ENCODE data around the gene RNF141. TPM values are rescaled to one million over a fixed set of nuclear protein-coding genes. Genes with fewer than 3 reads are reported as not detected.

RNF141 gene
- total RNA-seq, 1 experiment from 2014 or later = 21.8 TPM

DNA sequence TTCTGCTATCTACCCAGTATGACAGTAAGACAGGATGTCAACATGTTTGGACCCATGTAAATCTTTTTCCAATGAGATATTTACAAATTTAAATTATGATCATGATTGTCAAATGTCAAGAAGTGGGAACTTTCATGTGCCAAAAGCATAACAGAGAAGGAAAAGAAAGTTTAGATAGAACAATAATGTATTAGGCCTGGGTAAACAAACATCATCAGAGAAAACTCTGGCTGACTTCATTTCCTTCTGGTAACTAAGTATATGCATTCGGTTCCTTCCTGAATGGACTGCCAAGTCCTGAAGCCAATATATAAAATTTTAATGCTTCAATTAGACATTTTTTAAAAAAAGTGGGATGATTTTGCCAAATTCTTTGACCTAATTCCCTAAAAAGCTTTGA, 16.5 kb downstream of the RNF141 start:
- DNase-seq = no peak
- Histone ChIP-seq H3K4me3 (ENCODE audit: insufficient read depth, low read depth, low read length) (no peak overlapping the region), H3K36me3 (replicated peaks; ENCODE audit: control insufficient read depth, insufficient read depth, low read length) (peaks cover under 1% of the 10 kb centered on the region), H3K27me3 (ENCODE audit: control insufficient read depth, insufficient read depth, low read length) (no peaks in the 10 kb centered on the region)

DNA sequence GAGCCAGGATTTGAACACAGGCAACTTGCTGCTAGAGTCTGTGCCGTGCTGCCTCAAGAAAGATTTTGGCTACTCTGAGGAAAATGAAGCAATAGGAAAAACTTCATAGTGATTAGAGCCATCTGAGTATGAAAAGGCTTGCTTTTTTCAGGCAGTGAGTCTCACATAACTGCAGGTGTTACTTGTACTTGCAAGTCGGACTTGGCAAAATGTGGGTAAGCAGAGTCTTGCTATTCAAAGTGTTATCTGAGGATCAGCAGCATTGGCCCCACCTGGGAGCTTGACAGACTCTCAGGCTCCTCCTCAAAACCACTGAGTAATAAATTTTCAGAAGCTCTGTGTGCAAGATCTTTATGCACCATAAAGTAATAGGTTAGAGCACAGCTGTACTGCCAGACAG, 18.1 kb downstream of the RNF141 start:
- Histone ChIP-seq H3K36me3 (replicated peaks; ENCODE audit: control insufficient read depth, insufficient read depth, low read length) (no peaks in the 10 kb centered on the region; the same call in none of the 2 replicates), H3K27me3 (ENCODE audit: control insufficient read depth, insufficient read depth, low read length) (no peaks in the 10 kb centered on the region), H3K4me3 (ENCODE audit: insufficient read depth, low read depth, low read length) (no peak overlapping the region)
- DNase-seq = no peak

- DNase-seq = no peak
- H3K4me3 ChIP-seq (ENCODE audit: insufficient read depth, low read depth, low read length) = no peak overlapping the region
- H3K27me3 ChIP-seq (ENCODE audit: control insufficient read depth, insufficient read depth, low read length) = no peaks in the 10 kb centered on the region
- H3K36me3 ChIP-seq (replicated peaks; ENCODE audit: control insufficient read depth, insufficient read depth, low read length) = no peaks in the 10 kb centered on the region; the same call in 1 of the 2 replicates
Measured at GRCh38 chr11:10522276-10522675, 18.7 kb downstream of the RNF141 start.

GRCh38 chr11:10520562-10520961, 20.4 kb downstream of the RNF141 start:
- no peak for DNase-seq
- Histone ChIP-seq H3K36me3 (replicated peaks; ENCODE audit: control insufficient read depth, insufficient read depth, low read length) (no peaks in the 10 kb centered on the region; the same call in 1 of the 2 replicates), H3K4me3 (ENCODE audit: insufficient read depth, low read depth, low read length) (no peak overlapping the region), H3K27me3 (ENCODE audit: control insufficient read depth, insufficient read depth, low read length) (no peaks in the 10 kb centered on the region)

DNA sequence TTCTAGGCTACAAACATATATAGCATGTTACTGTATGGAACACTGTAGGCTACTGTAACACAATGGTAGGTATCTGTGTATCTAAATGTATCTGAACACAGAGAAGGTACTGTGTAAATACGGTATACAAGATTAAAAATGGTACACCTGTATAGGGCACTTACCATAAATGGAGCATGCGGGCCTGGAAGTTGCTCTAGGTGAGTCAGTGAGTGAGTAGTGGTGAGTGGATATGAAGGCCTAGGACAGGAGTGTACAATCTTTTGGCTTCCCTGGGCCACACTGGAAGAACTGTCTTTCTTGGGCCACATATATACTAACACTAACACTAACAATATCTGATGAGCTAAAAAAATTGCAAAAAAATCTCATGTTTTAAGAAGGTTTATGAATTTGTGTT, 21.4 kb downstream of the RNF141 start:
- no peak overlapping the region for H3K4me3 ChIP-seq (ENCODE audit: insufficient read depth, low read depth, low read length)
- H3K27me3 ChIP-seq (ENCODE audit: control insufficient read depth, insufficient read depth, low read length) = no peaks in the 10 kb centered on the region
- DNase-seq = no peak
- H3K36me3 ChIP-seq (replicated peaks; ENCODE audit: control insufficient read depth, insufficient read depth, low read length) = no peaks in the 10 kb centered on the region; the same call in 1 of the 2 replicates

- DNase-seq = no peak
- no peaks in the 10 kb centered on the region; the same call in 1 of the 2 replicates for H3K36me3 ChIP-seq (replicated peaks; ENCODE audit: control insufficient read depth, insufficient read depth, low read length)
Measured at GRCh38 chr11:10518891-10519290, 22.1 kb downstream of the RNF141 start.

DNA sequence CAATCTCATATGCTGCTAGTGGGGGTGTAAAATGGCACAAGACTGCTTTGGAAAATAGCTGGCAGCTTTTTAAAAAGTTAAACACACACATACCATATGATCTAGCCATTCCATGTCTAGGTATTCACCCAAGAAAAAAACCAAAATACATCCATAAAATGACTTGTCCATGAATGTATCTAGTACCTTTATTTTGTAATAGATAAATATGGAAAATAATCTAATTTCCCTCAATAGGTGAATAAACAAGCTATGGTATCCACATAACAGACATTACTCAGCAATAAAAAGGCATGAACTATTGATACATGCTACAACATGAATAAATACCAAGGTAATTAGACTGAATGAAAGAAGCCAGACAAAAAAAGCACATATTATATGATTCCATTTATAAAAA, 22.9 kb downstream of the RNF141 start:
- no peaks in the 10 kb centered on the region for H3K27me3 ChIP-seq (ENCODE audit: control insufficient read depth, insufficient read depth, low read length)
- H3K36me3 ChIP-seq (replicated peaks; ENCODE audit: control insufficient read depth, insufficient read depth, low read length) = no peaks in the 10 kb centered on the region; the same call in 1 of the 2 replicates
- no peak overlapping the region for H3K4me3 ChIP-seq (ENCODE audit: insufficient read depth, low read depth, low read length)
- DNase-seq = no peak

More at GRCh38 chr11:10518891-10519290, 22.1 kb downstream of the RNF141 start:
- no peaks in the 10 kb centered on the region for H3K27me3 ChIP-seq (ENCODE audit: control insufficient read depth, insufficient read depth, low read length)
- no peak overlapping the region for H3K4me3 ChIP-seq (ENCODE audit: insufficient read depth, low read depth, low read length)

GRCh38 chr11:10515418-10515817, 25.6 kb downstream of the RNF141 start:
- no peak overlapping the region for H3K4me3 ChIP-seq (ENCODE audit: insufficient read depth, low read depth, low read length)
- no peaks in the 10 kb centered on the region for H3K27me3 ChIP-seq (ENCODE audit: control insufficient read depth, insufficient read depth, low read length)
- no peak for DNase-seq
- H3K36me3 ChIP-seq (replicated peaks; ENCODE audit: control insufficient read depth, insufficient read depth, low read length) = no peaks in the 10 kb centered on the region; the same call in 1 of the 2 replicates

DNA sequence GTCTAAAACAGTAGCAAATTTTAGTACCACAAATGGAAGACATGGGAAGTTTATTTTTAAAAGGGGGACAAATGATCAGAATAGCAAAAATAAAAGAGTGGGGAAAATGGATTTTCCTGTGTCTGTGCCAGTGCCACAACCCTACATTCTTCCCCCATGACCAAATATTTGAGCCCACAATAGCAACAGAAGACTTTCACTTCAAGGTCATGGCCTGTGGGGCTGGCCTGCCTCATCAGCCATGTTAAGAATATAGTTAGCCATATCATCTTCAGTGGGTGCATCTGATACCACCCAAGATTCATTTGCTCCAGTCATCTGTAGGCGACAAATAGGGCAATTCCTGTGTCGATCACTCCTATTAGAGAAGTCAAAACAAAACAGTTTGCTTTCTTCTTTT, 26.3 kb downstream of the RNF141 start:
- no peaks in the 10 kb centered on the region for H3K27me3 ChIP-seq (ENCODE audit: control insufficient read depth, insufficient read depth, low read length)
- no peaks in the 10 kb centered on the region; the same call in 1 of the 2 replicates for H3K36me3 ChIP-seq (replicated peaks; ENCODE audit: control insufficient read depth, insufficient read depth, low read length)
- H3K4me3 ChIP-seq (ENCODE audit: insufficient read depth, low read depth, low read length) = no peak overlapping the region
- no peak for DNase-seq

DNA sequence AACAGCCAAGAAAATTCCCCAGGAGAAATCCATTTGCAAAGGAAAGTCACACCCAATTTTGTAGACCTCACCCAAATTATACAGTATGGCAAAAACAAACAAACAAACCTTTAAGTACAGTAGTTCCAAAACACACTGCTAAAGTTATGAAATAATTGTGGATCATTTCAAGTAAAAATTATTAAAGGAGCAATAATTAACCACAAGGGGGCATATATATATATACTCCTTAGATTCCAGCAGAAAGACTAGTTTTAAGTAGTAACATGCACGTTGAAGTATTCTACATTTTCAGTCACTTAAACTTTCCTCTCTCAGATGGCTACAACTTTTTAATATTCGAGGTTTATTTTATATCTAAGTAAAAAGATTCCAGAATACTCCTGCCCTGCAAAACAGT, 26.8 kb downstream of the RNF141 start:
- no peak for DNase-seq

GRCh38 chr11:10511181-10511621, 29.8 kb downstream of the RNF141 start:
- DNase-seq = peak; percentile 33
- Histone ChIP-seq H3K4me3 (ENCODE audit: insufficient read depth, low read depth, low read length) (no peak overlapping the region), H3K27me3 (ENCODE audit: control insufficient read depth, insufficient read depth, low read length) (no peaks in the 10 kb centered on the region), H3K36me3 (replicated peaks; ENCODE audit: control insufficient read depth, insufficient read depth, low read length) (no peaks in the 10 kb centered on the region)

More for the DNA sequence above, 26.8 kb downstream of the RNF141 start:
- Histone ChIP-seq H3K4me3 (ENCODE audit: insufficient read depth, low read depth, low read length) (no peak overlapping the region), H3K36me3 (replicated peaks; ENCODE audit: control insufficient read depth, insufficient read depth, low read length) (no peaks in the 10 kb centered on the region), H3K27me3 (ENCODE audit: control insufficient read depth, insufficient read depth, low read length) (no peaks in the 10 kb centered on the region)

DNA sequence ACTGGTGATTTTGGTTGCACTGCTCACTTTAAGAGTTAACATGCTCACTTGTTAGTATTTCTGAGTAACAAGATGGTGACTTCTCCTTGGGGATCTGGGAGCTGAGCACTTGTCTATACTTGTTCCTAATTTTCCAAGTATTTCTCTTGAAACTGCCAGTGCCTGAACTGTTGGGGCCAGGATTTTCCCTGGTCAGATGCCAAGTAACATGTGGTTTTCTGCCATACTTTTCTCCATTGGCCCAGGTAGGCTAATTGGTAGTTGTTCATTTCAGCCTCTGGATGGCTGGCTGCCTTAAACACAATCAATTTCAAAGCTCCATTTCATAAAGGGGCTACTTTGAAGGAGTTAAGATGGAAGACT, 35.0 kb downstream of the RNF141 start:
- no peaks in the 10 kb centered on the region for H3K27me3 ChIP-seq (ENCODE audit: control insufficient read depth, insufficient read depth, low read length)
- DNase-seq = no peak
- H3K36me3 ChIP-seq (replicated peaks; ENCODE audit: control insufficient read depth, insufficient read depth, low read length) = no peaks in the 10 kb centered on the region
- H3K4me3 ChIP-seq (ENCODE audit: insufficient read depth, low read depth, low read length) = no peak overlapping the region

DNA sequence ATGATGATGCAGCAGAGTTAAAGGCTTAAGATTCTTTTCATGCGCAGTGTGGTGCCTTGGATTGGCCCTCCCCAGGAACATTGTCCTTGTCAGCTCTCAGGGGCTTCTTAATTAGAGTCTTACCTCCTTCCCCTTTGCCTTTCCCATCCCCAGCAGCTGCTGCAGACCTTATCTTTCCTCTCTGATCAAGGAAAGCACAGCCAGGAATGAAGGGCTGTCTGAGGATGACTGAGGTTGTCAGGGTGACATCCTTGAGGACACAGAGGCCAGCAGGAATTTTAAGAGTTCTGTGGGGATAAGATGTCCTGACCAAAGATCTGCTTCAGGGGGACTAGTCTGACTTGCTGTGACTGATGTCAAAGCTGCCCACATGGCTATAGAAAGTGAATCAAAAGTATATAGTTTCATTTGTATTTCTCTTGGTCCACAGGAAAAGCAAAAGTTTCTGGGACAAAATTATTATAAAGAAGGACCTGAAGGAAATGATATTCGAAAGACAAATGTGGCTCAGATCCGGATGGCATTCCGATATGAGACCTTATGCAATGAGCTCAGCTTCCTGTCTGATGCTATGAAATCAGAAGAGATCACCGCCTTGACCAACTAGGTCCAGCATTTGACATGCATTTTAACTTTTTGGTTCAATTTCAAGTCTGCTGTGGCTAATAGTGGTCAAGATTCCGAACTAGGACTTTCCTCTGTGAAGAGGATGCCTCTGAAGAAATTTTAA, 35.5 kb downstream of the RNF141 start:
- Histone ChIP-seq H3K36me3 (replicated peaks; ENCODE audit: control insufficient read depth, insufficient read depth, low read length) (no peaks in the 10 kb centered on the region), H3K4me3 (ENCODE audit: insufficient read depth, low read depth, low read length) (no peak overlapping the region), H3K27me3 (ENCODE audit: control insufficient read depth, insufficient read depth, low read length) (no peaks in the 10 kb centered on the region)
- DNase-seq = no peak

DNA sequence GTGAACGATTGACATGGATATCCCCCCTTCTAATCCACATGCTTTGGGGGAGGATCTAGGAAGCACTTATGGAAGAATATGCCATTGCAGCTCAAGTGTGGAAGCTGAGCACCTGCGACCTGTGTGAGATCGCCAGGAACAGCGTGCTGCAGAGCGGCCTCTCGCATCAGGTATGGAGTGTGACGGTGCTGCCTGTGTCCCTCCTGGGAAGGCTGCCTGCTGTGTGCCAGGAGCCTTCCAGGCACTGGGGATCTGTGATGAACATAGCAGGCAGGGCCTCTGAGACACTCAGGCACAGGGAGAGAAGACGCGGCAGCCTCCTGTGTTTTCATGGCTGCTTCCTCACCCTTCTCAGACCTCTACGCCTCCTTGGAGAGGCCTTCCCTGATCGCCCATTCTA, 36.5 kb downstream of the RNF141 start:
- peaks cover 2% of the 10 kb centered on the region; the same call in 1 of the 2 replicates for H3K36me3 ChIP-seq (replicated peaks; ENCODE audit: control insufficient read depth, insufficient read depth, low read length)

DNA sequence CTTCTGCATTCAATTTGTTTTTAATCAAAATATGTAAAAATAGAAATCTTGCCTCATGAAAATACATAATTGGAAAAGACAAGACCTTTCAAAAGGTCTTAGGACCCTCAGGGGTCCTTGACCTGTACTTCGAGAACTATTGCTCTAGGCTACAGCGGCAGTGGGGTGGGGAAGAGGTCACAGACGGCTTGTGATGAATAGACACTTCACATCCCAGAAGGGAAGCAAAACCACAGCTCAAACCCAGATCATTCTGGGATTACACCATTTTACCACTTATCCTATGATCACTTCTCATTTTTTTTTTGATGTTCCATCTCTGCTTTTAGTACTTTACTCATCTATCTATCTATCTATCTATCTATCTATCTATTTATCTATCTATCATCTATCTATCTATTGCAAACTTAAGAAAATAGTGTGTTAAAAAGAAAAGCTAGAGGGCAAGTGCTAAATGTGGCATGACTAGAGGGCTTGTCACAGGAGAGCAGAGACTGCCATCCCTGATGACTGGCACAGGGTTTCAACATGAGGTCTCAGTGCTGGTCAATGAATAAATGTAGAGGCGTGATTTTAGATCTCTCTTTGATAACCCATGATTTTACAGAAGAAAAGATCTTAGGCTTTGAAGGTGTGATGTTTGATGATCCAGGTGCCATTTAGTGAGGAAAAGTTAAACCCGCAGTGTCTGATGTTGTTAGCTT, 37.1 kb downstream of the RNF141 start:
- no peak for DNase-seq
- Histone ChIP-seq H3K4me3 (ENCODE audit: insufficient read depth, low read depth, low read length) (no peak overlapping the region), H3K27me3 (ENCODE audit: control insufficient read depth, insufficient read depth, low read length) (no peaks in the 10 kb centered on the region), H3K36me3 (replicated peaks; ENCODE audit: control insufficient read depth, insufficient read depth, low read length) (peaks cover 2% of the 10 kb centered on the region; the same call in 1 of the 2 replicates)

More for the DNA sequence above, 36.5 kb downstream of the RNF141 start:
- H3K4me3 ChIP-seq (ENCODE audit: insufficient read depth, low read depth, low read length) = no peak overlapping the region
- H3K27me3 ChIP-seq (ENCODE audit: control insufficient read depth, insufficient read depth, low read length) = no peaks in the 10 kb centered on the region
- DNase-seq = no peak

All from H7 (cell line).